Putamen (tissue), 1 donor: Measurements from ENCODE around the gene PLBD2.
A peak's percentile ranks its signal among the peaks of the same experiment; 100 is the strongest.

Source experiments
- DNase-seq: peaks from one replicate; pipeline ENCODE4 v3.0.0-alpha.2; 2016; ENCODE audit warnings: low spot score

PLBD2 gene

DNA sequence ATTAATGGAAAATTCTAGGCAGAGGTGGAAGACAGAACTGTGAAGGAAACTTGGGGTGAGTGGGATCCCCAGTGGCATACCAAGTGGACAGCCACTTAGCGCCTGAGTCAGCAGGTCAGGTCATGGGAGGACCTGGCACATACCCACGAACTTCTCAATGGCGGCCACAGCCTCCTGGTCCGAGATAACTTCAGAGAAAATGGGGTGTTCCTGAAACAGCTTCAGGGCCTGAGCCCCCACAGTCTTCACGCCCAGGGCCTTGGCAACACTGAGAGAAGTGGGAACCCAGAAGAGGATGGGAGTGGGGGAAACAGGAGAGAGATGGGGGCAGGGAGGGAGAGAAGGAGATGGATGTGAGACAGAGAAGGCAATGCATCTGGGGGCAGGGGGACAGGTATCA is 35.4 kb downstream of the PLBD2 start:
- DNase-seq: no peak

DNA sequence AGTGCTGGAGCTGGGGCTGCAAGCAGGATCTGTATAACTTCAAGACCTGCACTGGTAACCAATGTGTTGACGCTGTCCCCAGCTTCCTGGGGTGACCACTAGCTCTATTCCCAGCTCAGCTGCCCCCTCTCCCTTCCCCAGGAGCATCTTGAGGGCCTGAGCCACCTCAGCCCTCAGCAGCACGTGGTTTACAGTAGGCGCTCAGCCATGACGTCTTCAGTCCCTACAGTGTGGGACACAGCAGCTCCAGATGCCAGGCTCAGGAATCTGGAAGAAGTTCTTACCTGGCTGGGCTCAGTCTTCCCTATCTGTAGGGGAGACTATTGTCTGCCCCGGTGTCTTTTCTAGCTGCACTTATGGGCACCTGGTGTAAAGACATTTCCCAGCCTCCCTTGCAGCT is 36.7 kb downstream of the PLBD2 start:
- DNase-seq: no peak

DNA sequence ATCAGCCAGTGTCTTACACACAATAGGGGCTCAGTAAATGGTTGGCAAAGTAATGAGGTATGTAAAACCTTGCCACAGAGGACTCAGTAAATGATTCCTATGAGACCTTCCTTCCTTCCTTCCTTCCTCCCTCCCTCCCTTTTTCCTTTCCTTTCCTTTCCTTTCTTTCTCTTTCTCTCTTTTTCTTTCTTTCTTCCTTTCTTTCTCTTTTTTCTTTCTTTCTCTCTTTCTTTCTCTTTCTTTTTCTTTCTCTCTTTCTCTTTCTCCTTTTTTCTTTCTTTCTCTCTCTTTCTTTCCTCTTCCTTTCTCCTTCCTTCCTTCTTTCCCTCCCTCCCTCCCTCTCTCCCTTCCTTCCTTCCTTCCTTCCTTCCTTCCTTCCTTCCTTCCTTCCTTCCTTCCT is 37.8 kb downstream of the PLBD2 start:
- no peak for DNase-seq

DNA sequence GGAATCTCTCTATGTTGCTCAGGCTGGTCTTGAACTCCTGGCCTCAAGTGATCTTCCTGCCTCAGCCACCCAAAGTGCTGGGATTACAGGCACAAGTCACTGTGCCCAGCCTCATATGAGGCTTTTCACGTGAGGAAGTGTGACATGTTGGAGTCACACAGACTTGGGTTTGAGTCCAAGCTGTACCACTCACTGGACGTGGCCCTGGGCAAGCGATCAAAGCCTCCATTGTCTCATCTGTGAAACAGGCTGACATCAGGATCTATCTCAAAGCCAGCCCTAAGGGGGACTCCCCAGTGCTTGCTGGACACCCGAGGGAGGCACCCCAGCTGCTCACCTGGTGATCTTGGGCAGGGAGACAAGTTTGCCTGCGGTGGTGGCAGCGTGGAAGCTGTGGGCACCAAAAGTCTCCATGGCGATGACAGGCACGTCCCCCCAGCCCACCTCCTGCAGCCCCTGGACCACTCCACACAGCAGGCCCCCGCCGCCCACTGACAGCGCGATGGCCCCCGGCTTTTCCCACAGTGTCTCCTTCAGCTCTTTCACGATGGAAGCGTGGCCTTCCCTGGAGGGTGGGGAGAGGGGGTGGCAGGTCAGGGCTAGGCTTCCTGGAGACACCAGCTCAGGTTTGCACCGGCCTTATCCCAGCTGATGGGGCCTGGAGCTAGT is 38.6 kb downstream of the PLBD2 start:
- peak; percentile 81 for DNase-seq

DNA sequence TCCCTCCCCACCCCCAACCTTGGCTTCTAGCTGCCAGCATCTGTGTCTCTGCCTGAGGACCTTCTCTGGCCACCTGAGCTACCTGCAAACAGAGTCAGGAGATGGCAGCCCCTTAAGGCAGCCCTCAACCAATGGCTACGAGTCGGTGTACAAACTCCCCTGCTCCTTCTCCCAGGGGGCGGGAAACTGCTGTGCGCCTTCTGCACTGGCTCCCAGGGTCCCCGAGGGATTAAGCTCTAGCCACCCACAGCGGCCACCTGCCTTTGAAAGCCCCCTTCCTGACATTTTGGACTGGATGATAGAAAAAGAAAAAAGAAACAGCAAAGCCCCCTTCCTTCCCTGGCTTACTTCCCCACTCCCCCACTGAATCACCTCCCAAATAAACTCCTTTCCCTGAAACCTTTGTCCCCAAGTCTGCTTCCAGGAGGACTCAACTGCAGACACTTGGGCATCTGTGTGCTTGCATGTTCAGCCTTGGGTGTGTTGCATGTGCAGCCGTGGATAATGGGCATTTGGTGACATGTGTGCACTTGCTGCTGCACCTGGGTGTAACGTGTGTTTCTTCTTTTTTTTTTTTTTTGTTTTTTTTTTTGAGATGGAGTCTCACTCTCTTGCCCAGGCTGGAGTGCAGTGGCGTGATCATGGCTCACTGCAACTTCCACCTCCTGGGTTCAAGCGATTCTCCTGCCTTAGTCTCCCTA is 39.3 kb downstream of the PLBD2 start:
- DNase-seq: no peak

DNA sequence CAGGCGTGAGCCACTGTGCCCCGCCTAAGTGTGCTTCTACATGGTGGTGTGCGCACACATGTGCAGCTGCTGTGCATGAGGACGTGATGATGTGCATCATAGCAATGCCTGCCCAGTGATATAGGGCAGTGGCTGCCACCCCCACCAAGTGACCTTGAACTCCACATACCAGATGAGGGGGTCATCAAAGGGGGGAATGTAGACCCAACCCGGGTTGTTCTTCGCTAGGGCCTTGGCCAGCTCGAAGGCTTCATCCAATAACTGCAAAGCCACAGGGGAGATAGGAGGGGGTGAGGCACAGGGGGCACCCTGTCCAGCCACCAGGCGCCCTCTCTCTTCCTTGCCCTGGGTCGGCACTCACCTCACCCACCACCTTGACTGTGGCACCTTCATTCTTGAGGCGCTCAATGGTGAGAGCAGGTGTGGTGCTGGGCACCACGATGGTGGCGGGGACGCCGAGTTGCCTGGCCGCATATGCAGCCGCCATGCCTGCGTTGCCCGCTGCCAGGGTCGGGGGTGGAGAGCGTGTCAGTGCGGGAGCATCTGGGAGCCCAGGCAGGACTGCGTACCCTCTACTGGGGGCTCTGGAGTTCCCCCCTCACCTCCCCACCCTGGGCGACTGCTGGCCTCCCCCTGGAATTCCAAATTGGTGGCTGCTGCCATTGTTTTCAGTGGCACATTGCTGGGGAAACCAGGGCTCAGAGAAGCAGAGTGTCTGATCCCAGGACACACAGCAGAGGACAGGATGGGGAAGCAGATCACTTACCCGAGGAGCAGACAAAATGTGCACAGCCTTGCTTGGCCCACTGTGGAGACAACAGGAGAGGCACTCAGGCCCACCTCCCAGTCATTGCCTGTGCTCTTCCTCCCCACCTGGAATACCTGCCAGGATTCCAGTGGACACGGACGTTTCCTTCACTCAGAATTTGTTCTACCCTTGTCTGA is 40.2 kb downstream of the PLBD2 start:
- no peak for DNase-seq

DNA sequence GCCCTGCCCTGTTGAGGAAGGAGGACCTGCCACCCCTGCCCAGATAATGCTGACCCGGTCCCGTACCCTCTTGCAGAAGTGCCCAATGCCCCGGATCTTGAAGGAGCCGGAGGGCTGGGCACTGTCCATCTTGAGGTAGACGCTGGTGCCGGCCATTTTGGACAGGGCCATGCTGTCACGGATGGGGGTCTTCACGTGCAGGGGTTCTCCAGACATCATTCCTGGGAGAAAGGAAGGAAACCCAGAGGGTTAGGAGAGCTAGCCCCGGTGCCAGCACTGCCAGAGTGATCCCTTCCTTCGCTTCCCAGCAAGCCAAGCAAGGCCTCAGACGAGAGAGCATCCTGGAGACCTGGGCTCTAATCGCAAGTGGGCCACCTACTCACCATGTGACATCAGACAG is 41.1 kb downstream of the PLBD2 start:
- no peak for DNase-seq

DNA sequence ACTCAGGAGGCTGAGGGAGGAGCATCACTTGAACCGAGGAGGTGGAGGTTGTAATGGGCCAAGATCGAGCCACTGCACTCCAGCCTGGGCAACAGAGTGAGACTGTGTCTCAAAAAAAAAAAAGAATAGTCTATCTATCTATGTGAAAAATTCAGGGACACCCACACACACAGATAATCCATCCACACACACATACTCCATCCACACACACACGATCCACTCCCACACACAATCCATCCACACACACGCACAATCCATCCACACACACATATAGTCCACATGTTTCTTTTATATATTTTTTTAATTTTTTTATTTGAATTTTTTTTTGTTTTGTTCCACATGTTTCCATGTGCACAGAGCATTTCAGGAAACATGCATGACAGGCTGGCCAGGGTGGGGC is 42.0 kb downstream of the PLBD2 start:
- DNase-seq: no peak

DNA sequence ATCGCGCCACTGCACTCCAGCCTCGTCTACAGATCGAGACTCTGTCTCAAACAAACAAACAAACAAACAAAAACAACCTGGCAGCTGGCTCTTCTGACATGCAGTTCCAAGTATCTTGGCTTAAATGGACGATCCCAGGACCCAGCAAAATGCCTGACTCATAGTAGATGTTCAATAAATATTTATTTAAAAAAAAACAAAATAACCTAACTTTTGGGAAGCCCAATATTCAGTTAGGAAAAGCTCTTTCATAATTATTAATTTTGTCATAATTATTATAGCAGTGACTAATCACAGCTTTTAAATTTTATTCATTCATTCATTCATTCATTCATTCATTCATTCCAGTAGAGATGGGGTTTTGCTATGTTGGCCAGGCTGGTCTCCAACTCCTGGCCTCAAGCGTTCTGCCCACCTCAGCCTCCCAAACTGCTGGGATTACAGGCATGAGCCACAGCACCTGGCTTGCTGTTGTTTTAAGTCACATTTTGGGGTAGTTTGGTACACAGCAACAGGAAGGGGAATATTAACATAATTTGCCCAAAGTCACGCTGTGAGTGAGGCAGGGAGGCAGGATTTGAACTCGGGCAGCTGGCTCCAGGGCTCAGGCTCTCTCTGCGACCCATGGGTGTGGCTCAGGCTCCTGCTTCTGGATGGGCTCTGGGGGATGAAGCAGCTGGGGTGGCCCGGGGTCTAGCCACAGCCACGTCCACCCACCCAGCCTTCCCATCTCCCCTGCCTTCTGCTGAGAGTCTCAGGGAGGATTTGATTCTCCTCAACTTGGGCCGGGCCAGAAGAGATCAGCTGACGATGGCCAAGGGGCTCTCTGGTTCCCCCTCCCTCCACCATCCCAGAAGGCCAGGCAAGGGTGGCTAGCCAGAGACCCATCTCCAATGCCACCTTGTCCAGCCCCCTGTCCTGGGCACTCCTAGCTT is 42.9 kb downstream of the PLBD2 start:
- no peak for DNase-seq

DNA sequence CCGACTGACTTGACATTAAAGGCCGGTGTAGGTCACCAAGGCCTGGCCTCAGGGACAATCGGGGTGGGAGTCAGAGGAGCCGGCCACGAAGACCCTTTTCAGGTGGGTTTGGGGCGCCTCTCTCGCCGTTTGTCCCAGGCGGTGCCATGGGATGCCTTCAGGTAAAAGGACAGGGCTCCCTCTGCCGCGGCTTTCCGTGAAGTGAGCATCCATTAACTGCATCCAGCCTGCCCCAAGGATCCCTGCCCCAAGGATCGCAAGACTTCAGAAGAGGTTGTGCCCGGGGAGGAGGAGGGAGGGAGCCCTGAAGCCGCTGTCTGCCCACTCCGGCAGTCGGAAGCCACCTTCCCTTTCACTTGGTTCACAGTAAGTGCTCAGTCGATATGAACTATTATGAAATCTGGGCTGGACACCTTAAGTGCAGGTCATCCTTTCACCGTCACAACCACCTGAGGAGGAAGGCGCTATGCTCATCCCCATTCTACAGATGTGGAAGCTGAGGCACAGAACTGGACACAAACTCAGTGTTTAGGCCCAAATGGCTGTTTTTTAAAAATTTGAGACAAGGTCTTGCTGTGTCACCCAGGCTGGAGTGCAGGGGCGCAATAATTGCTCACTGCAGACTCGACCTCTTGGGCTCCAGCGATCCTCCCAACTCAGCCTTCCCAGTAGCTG is 44.3 kb downstream of the PLBD2 start:
- no peak for DNase-seq

DNA sequence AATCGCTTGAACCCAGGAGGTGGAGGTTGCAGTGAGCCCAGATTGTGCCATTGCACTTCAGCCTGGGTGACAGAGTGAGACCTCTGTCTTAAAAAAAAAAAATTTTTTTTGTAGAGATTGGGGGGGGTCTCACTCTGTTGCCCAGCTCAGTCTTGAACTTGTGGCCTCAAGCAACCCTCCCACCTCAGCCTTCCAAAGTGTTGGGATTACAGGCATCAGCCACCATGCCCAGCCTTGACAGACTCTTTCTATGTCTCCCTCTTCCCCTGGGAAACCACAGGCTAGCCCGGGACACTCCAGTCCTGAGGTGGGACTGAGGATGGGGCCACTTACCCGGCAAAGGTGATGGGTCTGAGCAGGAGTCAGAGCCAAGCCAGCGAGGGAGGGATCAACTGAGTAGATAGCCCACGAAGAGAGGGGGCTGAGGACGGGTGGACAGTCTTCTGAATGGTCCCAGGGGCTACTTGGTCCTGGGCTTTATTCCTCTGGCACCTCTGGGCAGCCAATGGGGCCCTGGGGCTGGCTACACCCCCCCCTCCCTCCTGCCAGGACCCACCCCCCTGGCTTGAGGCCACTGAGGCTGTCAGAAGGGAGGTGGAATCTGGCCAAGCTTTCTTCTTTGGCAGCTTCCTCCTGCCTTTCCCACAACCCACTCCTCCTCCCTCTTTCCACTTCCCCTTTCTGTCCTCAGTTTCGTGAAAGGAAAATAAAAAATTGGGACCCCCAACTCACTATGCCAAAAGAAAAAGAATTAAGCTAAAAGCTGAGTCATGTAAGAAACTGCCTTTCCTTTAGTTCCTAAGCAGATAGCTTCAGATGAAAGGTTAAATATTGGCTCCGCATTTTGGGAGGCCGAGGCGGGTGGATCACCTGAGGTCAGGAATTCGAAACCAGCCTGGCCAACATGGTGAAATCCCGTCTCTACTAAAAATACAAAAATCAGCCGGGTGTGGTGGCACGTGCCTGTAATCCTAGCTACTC is 45.3 kb downstream of the PLBD2 start, which contains the start of gene SDS:
Gene SDS, minus strand, starts transcription at position 453 of the 981 bp plus-strand sequence. CDS start 4,179 bp downstream, outside the sequence.
- DNase-seq: peak; percentile 69

DNA sequence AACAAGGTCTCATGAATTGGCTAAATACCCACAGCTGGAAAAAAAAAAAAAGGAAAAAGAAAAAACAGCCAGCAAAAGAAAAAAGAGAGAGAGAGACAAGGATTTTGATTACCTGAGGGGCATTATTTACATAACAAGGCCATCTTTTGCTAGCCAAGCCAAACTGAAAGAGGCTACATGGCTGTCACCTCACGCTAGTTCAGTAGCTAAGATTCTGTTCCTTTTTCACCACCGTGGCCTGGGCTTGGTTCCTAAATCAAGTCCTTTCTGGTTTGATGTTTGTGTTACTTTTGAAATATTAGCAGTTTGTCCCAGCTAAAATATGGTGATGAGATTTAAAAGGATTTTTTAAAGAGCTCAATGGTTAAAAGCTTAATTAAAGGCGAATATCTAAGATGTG is 47.3 kb downstream of the PLBD2 start:
- DNase-seq: no peak

DNA sequence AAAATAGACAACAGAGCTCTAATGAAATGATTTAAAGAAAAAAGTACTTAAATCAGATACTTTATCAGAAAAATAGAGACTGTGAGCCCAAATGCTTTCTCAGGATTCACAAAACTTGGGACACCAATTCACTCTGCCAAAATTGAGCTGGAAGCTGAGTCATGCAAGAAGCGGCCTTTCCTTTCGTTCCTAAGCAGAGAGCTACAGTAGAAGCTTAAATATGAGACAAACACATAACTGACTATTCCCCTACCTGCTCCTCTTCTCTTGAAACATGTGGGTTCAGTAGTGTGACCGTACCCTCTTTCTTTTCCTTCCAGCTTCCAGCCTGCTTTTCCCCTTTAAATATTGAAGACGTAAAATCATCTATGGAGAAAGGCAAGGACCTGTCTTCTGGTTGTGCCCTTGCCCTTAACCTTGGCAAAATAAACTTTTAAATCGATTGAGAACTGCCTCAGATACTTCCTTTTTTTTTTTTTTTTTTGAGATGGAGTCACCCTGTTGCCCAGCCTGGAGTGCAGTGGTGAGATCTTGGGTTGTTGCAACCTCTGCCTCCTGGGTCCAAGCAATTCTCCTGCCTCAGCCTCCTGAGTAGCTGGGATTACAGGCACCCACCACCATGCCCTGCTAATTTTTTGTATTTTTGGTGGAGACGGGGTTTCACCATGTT is 49.7 kb downstream of the PLBD2 start:
- no peak for DNase-seq

DNA sequence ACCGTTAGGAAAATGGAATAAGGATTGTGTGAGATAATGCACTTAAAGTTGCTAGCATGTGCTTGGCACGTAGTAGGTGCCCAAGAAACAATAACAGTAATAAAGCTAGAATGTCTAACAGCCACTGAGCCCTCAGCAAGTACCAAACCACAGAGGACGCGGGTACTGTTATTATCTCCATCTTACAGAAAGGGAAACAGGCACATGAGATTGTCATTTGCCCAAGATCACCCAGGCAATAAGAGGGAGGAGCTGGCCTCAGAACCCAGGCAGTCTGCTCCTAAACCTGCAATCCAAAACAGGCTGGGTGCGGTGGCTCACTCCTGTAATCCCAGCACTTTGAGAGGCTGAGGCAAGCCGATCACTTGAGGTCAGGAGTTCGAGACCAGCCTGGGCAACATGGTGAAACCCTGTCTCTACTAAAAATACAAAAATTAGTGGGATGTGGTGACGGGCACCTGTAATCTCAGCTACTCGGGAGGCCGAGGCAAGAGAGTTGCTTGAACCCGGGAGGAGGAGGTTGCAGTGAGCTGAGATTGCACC is 50.4 kb downstream of the PLBD2 start:
- no peak for DNase-seq

DNA sequence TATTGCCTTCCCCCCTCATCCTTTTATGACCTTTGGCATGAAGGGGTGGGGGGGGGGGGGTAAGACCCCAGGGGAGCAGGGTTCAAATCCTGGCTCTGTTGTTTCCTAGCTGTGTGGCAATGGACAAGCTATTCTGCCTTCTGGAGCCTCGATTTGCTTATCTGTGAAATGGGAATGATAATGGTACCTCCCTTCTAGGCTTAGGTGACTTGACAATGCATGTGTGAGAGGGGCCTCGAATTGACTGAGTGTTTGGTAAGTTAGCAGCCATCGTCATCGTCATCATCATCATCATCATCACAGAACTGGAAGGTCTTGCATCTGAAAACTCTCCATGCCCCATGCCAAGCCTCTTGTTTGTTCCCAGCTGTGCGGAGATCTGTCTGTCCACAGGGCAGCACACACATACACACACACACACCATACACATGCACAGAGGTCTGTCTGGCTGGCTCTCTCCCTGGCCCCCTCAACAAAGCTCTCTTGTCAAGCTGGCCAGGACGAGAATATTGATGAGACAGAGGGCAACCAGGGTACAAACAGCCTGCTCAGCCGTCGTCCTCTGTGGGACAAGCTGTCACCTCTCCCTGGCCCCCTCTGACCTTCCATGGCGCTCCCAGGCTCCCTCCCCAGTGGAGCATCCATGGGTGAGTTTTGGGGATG is 51.2 kb downstream of the PLBD2 start:
- no peak for DNase-seq

DNA sequence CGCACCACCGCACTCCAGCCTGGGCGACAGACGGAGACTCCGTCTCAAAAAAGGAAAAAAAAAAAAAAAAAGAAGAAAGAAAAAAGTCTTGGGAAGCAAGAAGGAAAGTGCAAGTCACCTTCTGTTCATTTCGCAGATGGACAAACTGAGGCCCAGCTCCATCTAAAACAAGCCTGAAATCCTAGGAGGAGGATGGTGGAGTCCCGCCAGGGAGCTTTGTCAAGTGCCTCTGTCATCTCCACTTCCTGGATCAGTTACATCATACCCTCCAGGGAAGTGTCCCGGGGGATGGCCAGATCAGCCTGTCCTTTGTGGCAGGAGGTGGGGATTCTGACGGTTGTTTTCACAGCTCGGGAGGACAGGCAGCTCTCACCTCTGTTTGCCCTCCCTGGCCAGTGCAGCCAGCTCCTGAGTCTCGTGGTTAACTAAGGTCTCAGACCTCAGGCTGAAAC is 55.1 kb downstream of the PLBD2 start:
- DNase-seq: no peak

DNA sequence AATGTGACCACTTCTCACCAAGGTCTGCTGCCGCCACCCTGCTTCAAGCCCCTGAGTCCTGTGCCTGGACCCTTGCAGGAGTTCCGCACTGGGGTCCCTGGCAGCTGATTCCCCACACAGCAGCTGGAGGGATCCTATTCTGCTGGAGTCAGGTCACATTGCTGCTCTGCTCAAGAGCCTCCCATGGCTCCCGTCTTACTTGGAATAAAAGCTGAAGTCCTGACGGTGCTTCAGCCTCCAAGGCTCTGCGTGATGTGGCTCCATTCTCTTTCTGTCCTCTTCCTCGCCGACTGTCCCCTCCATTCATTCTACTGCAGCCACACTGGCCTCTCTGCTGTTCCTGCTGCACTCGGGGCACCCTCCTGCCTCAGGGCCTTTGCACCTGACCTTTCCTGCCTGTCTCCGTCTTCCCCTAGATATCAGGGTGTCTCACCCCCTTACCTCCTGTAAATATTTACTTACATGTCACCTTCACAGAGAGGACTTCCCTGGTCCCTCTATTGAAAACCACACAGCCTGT is 56.2 kb downstream of the PLBD2 start:
- DNase-seq: no peak
